GM06990 (cell line): ENCODE results near the gene C6orf47.

Experiments
- DNase-seq: peaks from one replicate; pipeline ENCODE4 v3.0.0-alpha.2; 2011; ENCODE audit not compliant: insufficient read length; ENCODE audit errors: extremely low read depth
- H3K27me3 ChIP-seq: replicated peaks from 2 replicates; pipeline ENCODE4 v1.6.0; 2011; ENCODE audit warnings: low read length; ENCODE audit not compliant: control insufficient read depth, insufficient read depth
- H3K36me3 ChIP-seq: 2 replicates; pipeline ENCODE4 v1.5.1; 2011; ENCODE audit warnings: low read length; ENCODE audit not compliant: control insufficient read depth, insufficient read depth
- H3K4me3 ChIP-seq: replicated peaks from 2 replicates; pipeline ENCODE4 v1.5.1; 2011; ENCODE audit warnings: low read depth, mild to moderate bottlenecking, control low read depth, low read length
- CTCF ChIP-seq: IDR thresholded peaks from 2 replicates; pipeline ENCODE4 v1.5.1; 2011; ENCODE audit warnings: low read length, control low read depth, mild to moderate bottlenecking, inconsistent platforms; ENCODE audit not compliant: insufficient read depth, poor library complexity, severe bottlenecking

C6orf47 gene

GRCh38 chr6:31642798-31643570, 17.6 kb downstream of the C6orf47 start:
- Histone ChIP-seq H3K27me3 (no peaks in the 10 kb centered on the region), H3K36me3 (peaks cover 56% of the 10 kb centered on the region)
- TF ChIP-seq CTCF: no peak

GRCh38 chr6:31641370-31641769, 19.2 kb downstream of the C6orf47 start:
- TF ChIP-seq CTCF: no peak
- H3K27me3 ChIP-seq: no peaks in the 10 kb centered on the region
- no peak for DNase-seq
- H3K36me3 ChIP-seq: peaks cover 61% of the 10 kb centered on the region
- no peak overlapping the region for H3K4me3 ChIP-seq

More at GRCh38 chr6:31642798-31643570, 17.6 kb downstream of the C6orf47 start:
- H3K4me3 ChIP-seq: no peak overlapping the region
- DNase-seq: no peak

- TF ChIP-seq CTCF: no peak
- DNase-seq: no peak
- peaks cover 63% of the 10 kb centered on the region for H3K36me3 ChIP-seq
- no peak overlapping the region for H3K4me3 ChIP-seq
- no peaks in the 10 kb centered on the region for H3K27me3 ChIP-seq
Observed at GRCh38 chr6:31640612-31641011, 20.0 kb downstream of the C6orf47 start.

- no peak for DNase-seq
- no peak for TF ChIP-seq CTCF
- Histone ChIP-seq H3K27me3 (no peaks in the 10 kb centered on the region), H3K36me3 (peaks cover 65% of the 10 kb centered on the region), H3K4me3 (no peak overlapping the region)
Observed at GRCh38 chr6:31639449-31639861, 21.1 kb downstream of the C6orf47 start.

- Histone ChIP-seq H3K27me3 (no peaks in the 10 kb centered on the region), H3K4me3 (no peak overlapping the region), H3K36me3 (peaks cover 64% of the 10 kb centered on the region)
- no peak for TF ChIP-seq CTCF
- DNase-seq: no peak
Observed at GRCh38 chr6:31639043-31639442, 21.5 kb downstream of the C6orf47 start.
